Duodenal mucosa (tissue), 2 donors: ENCODE results near the gene DDA1.
A peak's percentile ranks its signal among the peaks of the same experiment; 100 is the strongest.

ENCODE experiments used
- H3K27ac ChIP-seq: one replicate; pipeline ENCODE4 v1.7.0; 2013; ENCODE audit warnings: low read depth, low read length
- H3K27me3 ChIP-seq, 2 donors: one replicate each; pipeline ENCODE4 v1.7.0; 2013; ENCODE audit warnings: low read length in 2 of 2, control low read depth in 1 of 2; ENCODE audit not compliant: insufficient read depth in 2 of 2, control insufficient read depth in 1 of 2
- H3K36me3 ChIP-seq, 2 donors: one replicate each; pipeline ENCODE4 v1.7.0; 2013; ENCODE audit warnings: low read length in 2 of 2, control low read depth in 1 of 2; ENCODE audit not compliant: insufficient read depth in 2 of 2, control insufficient read depth in 1 of 2
- H3K4me1 ChIP-seq, 2 donors: one replicate each; pipeline ENCODE4 v1.7.0; 2013; ENCODE audit warnings: low read length in 2 of 2, control low read depth in 1 of 2; ENCODE audit not compliant: insufficient read depth in 2 of 2, control insufficient read depth in 1 of 2
- H3K4me3 ChIP-seq, 2 donors: one replicate each; pipeline ENCODE4 v1.7.0; 2013; ENCODE audit warnings: low read length in 2 of 2, low read depth in 1 of 2
- H3K9ac ChIP-seq, 2 donors: one replicate each; pipeline ENCODE4 v1.7.0; 2013; ENCODE audit warnings: low read length in 2 of 2, low read depth in 1 of 2
- H3K9me3 ChIP-seq, 2 donors: one replicate each; pipeline ENCODE4 v1.7.0; 2013; ENCODE audit warnings: low read length in 2 of 2, control low read depth in 1 of 2; ENCODE audit not compliant: control insufficient read depth in 1 of 2

Gene DDA1

GRCh38 chr19:17323300-17323963 is 14.1 kb downstream of the DDA1 start:
- no peaks in the 10 kb centered on the region for H3K27me3 ChIP-seq
- H3K27ac ChIP-seq = no peak overlapping the region
- peaks cover 25 to 28% of the 10 kb centered on the region in 2 donors for H3K36me3 ChIP-seq
- H3K9me3 ChIP-seq = no peaks in the 10 kb centered on the region
- no peak overlapping the region for H3K9ac ChIP-seq
- H3K4me3 ChIP-seq = no peak overlapping the region
- H3K4me1 ChIP-seq = peaks cover 0 to 3% of the 10 kb centered on the region in 2 donors

- Histone ChIP-seq H3K9me3 (no peaks in the 10 kb centered on the region), H3K4me3 (no peak overlapping the region), H3K27ac (no peak overlapping the region), H3K36me3 (peaks cover 25 to 27% of the 10 kb centered on the region in 2 donors), H3K4me1 (peaks cover 0 to 5% of the 10 kb centered on the region in 2 donors), H3K27me3 (peaks cover 0 to under 1% of the 10 kb centered on the region in 2 donors), H3K9ac (no peak overlapping the region)
Measured at GRCh38 chr19:17323964-17324332, 14.6 kb downstream of the DDA1 start.

DNA sequence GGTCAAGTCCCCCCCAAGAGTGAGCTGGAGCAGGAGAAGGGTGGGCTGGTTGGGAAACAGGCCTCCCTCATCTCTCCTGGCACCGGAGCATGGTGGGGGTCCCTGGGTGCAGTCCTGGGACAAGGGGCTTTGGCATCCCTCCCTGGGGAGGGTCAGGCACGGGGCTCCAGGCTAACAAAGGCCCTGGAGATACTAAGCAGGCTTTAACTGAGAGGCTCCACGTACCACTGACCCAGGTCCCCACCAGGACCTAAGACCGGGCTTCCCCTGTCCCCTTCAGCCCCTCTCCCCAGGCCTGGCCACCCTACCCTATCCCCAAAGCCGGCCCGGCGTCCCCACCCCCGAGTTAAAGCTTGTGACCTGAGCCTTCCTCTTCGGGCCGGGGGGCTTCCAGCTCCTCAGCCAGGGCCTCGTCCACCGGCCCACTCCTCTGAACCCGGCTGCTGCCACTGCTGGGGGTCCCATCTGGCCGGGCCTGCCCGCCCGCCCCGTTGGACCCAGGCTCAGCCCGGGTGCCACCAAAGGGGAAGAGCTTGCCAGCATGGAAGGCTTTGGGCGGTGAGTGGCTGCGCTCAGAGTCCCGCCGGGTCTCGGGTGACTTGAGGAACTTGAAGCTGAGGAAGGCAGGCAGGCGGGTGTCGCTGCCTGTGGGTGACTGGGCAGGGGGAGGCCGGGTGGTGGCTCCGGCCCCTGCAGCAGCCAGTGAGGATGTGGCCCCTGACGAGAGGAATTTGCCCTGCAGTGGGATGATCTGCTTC is 15.2 kb downstream of the DDA1 start:
- Histone ChIP-seq H3K4me3 (no peak overlapping the region), H3K9ac (no peak overlapping the region), H3K4me1 (peaks cover 0 to 10% of the 10 kb centered on the region in 2 donors), H3K27me3 (peaks cover 3 to 6% of the 10 kb centered on the region in 2 donors), H3K27ac (no peak overlapping the region), H3K36me3 (peaks cover 23 to 25% of the 10 kb centered on the region in 2 donors), H3K9me3 (no peaks in the 10 kb centered on the region)

GRCh38 chr19:17325133-17325532 is 15.8 kb downstream of the DDA1 start:
- no peak overlapping the region for H3K27ac ChIP-seq
- H3K27me3 ChIP-seq = peaks cover 9 to 12% of the 10 kb centered on the region in 2 donors
- H3K4me3 ChIP-seq = no peak overlapping the region

GRCh38 chr19:17325881-17326594 is 16.7 kb downstream of the DDA1 start:
- H3K27ac ChIP-seq = no peak overlapping the region
- H3K9ac ChIP-seq = no peak overlapping the region
- H3K4me3 ChIP-seq = no peak overlapping the region
- H3K4me1 ChIP-seq = peaks cover 0 to 16% of the 10 kb centered on the region in 2 donors
- peaks cover 11 to 13% of the 10 kb centered on the region in 2 donors for H3K36me3 ChIP-seq
- H3K27me3 ChIP-seq = peaks cover 18 to 21% of the 10 kb centered on the region in 2 donors
- no peaks in the 10 kb centered on the region for H3K9me3 ChIP-seq

More at GRCh38 chr19:17325133-17325532, 15.8 kb downstream of the DDA1 start:
- Histone ChIP-seq H3K36me3 (peaks cover 19 to 20% of the 10 kb centered on the region in 2 donors), H3K9ac (no peak overlapping the region), H3K9me3 (no peaks in the 10 kb centered on the region), H3K4me1 (peaks cover 0 to 11% of the 10 kb centered on the region in 2 donors)

- no peak overlapping the region for H3K4me3 ChIP-seq
- H3K9me3 ChIP-seq = no peaks in the 10 kb centered on the region
- peaks cover 0 to 17% of the 10 kb centered on the region in 2 donors for H3K4me1 ChIP-seq
- H3K27me3 ChIP-seq = peaks cover 19 to 25% of the 10 kb centered on the region in 2 donors
- H3K27ac ChIP-seq = no peak overlapping the region
- peaks cover 6 to 9% of the 10 kb centered on the region in 2 donors for H3K36me3 ChIP-seq
- H3K9ac ChIP-seq = no peak overlapping the region
Measured at GRCh38 chr19:17326595-17326966, 17.2 kb downstream of the DDA1 start.

- Histone ChIP-seq H3K9ac (no peak overlapping the region), H3K27me3 (peaks cover 19 to 25% of the 10 kb centered on the region in 2 donors), H3K27ac (no peak overlapping the region), H3K9me3 (no peaks in the 10 kb centered on the region), H3K4me1 (peaks cover 0 to 14% of the 10 kb centered on the region in 2 donors), H3K4me3 (no peak overlapping the region), H3K36me3 (peaks cover 0 to 6% of the 10 kb centered on the region in 2 donors)
Measured at GRCh38 chr19:17327068-17327653, 17.8 kb downstream of the DDA1 start.

DNA sequence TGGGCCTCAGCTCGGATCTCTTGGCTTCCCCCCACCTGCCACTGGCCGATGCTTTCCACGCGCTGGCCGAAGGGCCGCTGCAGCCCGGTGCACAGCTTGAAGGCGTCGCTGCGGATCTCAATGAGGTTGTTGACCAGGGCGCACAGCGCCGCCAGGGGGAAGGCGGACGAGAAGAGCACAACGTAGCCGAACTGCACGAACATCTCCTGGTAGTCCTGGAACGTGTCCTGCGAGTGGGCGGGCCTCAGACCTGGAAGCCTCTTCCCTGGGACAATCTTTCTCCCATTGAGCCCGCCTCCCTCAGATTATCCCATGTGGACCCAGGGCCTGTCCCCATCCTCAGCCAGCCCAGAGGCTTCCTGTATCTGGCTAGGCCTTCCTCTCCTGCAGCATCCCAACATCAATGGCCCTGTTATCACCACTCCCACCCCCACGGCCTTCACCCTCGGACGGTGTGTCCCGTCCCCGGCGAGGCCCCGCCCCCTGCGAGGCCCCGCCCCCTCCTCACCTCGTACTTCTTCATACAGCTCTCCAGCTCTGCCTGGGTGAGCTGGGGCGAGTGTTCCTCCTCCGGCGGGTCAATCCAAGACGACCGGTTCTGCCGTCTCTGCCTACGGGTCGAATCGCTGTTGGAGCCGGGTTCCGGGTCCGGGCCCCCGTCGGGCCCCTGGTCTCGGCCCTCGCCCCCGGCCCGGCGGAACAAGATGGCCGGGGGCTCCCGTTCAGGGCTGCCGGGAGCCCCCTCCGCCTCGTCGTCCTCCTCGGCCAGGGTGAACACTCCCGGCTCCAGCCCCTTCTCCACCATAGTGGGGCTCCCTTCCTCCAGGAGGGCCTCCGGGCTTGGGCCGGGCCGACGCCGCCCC is 18.5 kb downstream of the DDA1 start:
- Histone ChIP-seq H3K9ac (peak overlapping the region; percentile 32 to 56), H3K4me1 (peaks cover 0 to 14% of the 10 kb centered on the region in 2 donors), H3K4me3 (peak overlapping the region; percentile 50 to 51), H3K27me3 (peaks cover 19 to 25% of the 10 kb centered on the region in 2 donors), H3K27ac (no peak overlapping the region), H3K9me3 (no peaks in the 10 kb centered on the region), H3K36me3 (no peaks in the 10 kb centered on the region)
